MM.1S (cell line): ENCODE results near the gene UBE2F.
A peak's percentile ranks its signal among the peaks of the same experiment; 100 is the strongest.

Experiments used
- DNase-seq: peaks from one replicate; pipeline ENCODE4 v3.0.0-alpha.2; 2015
- H2AFZ ChIP-seq: fragments of 300-600 bp; sonication (generic); 2 replicates; pipeline ENCODE4 v1.6.0; 2016; ENCODE audit warnings: antibody characterized with exemption, low read length
- H3F3A ChIP-seq: fragments of 300-600 bp; sonication (generic); 2 replicates; pipeline ENCODE4 v1.6.1; 2016; ENCODE audit warnings: mild to moderate bottlenecking, antibody characterized with exemption, low read length, moderate library complexity, mixed read lengths; ENCODE audit not compliant: insufficient read depth
- H3K27ac ChIP-seq: fragments of 300-600 bp; sonication (generic); 2 replicates; pipeline ENCODE4 v1.5.1; 2016; ENCODE audit warnings: mild to moderate bottlenecking, low read length
- H3K27me3 ChIP-seq: fragments of 300-600 bp; sonication (generic); replicated peaks from 2 replicates; pipeline ENCODE4 v1.6.0; 2016; ENCODE audit warnings: low read length; ENCODE audit not compliant: insufficient read depth
- H3K36me3 ChIP-seq: fragments of 300-600 bp; sonication (generic); replicated peaks from 2 replicates; pipeline ENCODE4 v1.6.1; 2016; ENCODE audit warnings: mild to moderate bottlenecking, low read length, mixed read lengths; ENCODE audit not compliant: insufficient read depth
- H3K4me1 ChIP-seq: fragments of 300-600 bp; sonication (generic); 2 replicates; pipeline ENCODE4 v1.6.1; 2016; ENCODE audit warnings: low read length, mixed read lengths
- H3K4me2 ChIP-seq: fragments of 300-600 bp; sonication (generic); 2 replicates; pipeline ENCODE4 v1.6.0; 2016; ENCODE audit warnings: low read depth, low read length
- H3K4me3 ChIP-seq: fragments of 300-600 bp; sonication (generic); 2 replicates; pipeline ENCODE4 v1.5.1; 2016; ENCODE audit warnings: low read length, mixed read lengths
- H3K79me2 ChIP-seq: fragments of 300-600 bp; sonication (generic); 2 replicates; pipeline ENCODE4 v1.6.1; 2016; ENCODE audit warnings: mixed run types, low read length, mixed read lengths
- H3K9ac ChIP-seq: fragments of 300-600 bp; sonication (generic); 2 replicates; pipeline ENCODE4 v1.6.1; 2016; ENCODE audit warnings: low read length, mixed read lengths
- H3K9me2 ChIP-seq: fragments of 300-600 bp; sonication (generic); replicated peaks from 2 replicates; pipeline ENCODE4 v1.6.1; 2016; ENCODE audit warnings: mild to moderate bottlenecking, low read length, mixed read lengths; ENCODE audit not compliant: insufficient read depth
- H3K9me3 ChIP-seq: fragments of 300-600 bp; sonication (generic); replicated peaks from 2 replicates; pipeline ENCODE4 v1.6.1; 2016; ENCODE audit warnings: mild to moderate bottlenecking, low read length, mixed read lengths; ENCODE audit not compliant: insufficient read depth
- H4K20me1 ChIP-seq: fragments of 300-600 bp; sonication (generic); 2 replicates; pipeline ENCODE4 v1.6.1; 2016; ENCODE audit warnings: mild to moderate bottlenecking, low read length, moderate library complexity, mixed read lengths; ENCODE audit not compliant: insufficient read depth
- EZH2 ChIP-seq: fragments of 300-600 bp; sonication (generic); optimal IDR thresholded peaks from 2 replicates; pipeline ENCODE3; 2017; ENCODE audit warnings: low read depth, mild to moderate bottlenecking, antibody characterized with exemption, low read length, mixed read lengths
- EZH2phosphoT487 ChIP-seq: fragments of 300-600 bp; sonication (generic); IDR thresholded peaks from 2 replicates; pipeline ENCODE4 v1.6.1; 2018; ENCODE audit warnings: antibody characterized with exemption, low read length
- TF ChIP-seq, protein P1 (sequence below): fragments of 300-600 bp; sonication (generic); IDR thresholded peaks from 2 replicates; pipeline ENCODE4 v1.5.1; 2016; ENCODE audit warnings: antibody characterized with exemption, low read length, mixed read lengths

UBE2F gene

GRCh38 chr2:238059505-238059904 is 92.7 kb downstream of the UBE2F start:
- H3K27ac ChIP-seq, result no peak overlapping the region

DNA sequence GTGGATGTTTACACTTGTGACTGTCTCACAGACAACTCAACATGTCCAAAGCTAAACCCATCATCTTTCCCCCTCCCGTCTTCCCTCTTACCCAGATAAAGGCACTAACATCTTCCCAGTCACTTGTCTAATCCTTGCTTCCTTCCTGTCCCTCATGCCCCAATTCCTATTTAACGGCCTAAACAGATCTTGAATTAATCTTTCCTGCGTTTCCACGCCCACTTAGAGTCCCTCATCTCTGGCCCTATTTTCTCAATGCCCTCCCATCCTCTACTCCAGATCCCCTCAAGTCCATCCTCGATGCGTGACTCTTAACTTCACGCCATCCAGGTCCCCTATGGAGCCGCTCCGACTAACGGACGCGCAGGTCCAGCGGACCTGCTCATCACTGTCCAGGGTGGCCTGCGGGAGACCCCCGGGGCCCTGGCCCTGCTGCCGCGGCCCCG is 93.3 kb downstream of the UBE2F start:
- peak overlapping the region; percentile 85 for H3K4me3 ChIP-seq
- H3K9me2 ChIP-seq, result no peaks in the 10 kb centered on the region
- DNase-seq, result no peak
- H3K4me1 ChIP-seq, result peaks cover 10% of the 10 kb centered on the region; the same call in 1 of the 2 replicates
- H3K27me3 ChIP-seq, result no peaks in the 10 kb centered on the region
- H3K36me3 ChIP-seq, result no peaks in the 10 kb centered on the region; the same call in 1 of the 2 replicates
- H4K20me1 ChIP-seq, result no peaks in the 10 kb centered on the region
- H3K27ac ChIP-seq, result peak overlapping the region; percentile 45; the same call in 1 of the 2 replicates
- H2AFZ ChIP-seq, result peak overlapping the region; percentile 79
- H3K9me3 ChIP-seq, result no peaks in the 10 kb centered on the region
- peak overlapping the region; percentile 91 for H3K9ac ChIP-seq
- peak overlapping the region; percentile 82 for H3K4me2 ChIP-seq
- peaks cover 17% of the 10 kb centered on the region for H3K79me2 ChIP-seq
- peaks cover 9% of the 10 kb centered on the region for H3F3A ChIP-seq
- TF ChIP-seq EZH2phosphoT487, result no peak
- TF ChIP-seq, protein P1, sequence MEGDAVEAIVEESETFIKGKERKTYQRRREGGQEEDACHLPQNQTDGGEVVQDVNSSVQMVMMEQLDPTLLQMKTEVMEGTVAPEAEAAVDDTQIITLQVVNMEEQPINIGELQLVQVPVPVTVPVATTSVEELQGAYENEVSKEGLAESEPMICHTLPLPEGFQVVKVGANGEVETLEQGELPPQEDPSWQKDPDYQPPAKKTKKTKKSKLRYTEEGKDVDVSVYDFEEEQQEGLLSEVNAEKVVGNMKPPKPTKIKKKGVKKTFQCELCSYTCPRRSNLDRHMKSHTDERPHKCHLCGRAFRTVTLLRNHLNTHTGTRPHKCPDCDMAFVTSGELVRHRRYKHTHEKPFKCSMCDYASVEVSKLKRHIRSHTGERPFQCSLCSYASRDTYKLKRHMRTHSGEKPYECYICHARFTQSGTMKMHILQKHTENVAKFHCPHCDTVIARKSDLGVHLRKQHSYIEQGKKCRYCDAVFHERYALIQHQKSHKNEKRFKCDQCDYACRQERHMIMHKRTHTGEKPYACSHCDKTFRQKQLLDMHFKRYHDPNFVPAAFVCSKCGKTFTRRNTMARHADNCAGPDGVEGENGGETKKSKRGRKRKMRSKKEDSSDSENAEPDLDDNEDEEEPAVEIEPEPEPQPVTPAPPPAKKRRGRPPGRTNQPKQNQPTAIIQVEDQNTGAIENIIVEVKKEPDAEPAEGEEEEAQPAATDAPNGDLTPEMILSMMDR, result no peak
- TF ChIP-seq EZH2, result no peak

More at GRCh38 chr2:238059505-238059904, 92.7 kb downstream of the UBE2F start:
- Histone ChIP-seq H3K9ac (no peak overlapping the region), H3K36me3 (no peaks in the 10 kb centered on the region), H3K9me2 (no peaks in the 10 kb centered on the region), H3K79me2 (peaks cover 17% of the 10 kb centered on the region), H3F3A (peaks cover 9% of the 10 kb centered on the region), H3K27me3 (no peaks in the 10 kb centered on the region), H3K4me2 (peak overlapping the region; percentile 82), H4K20me1 (no peaks in the 10 kb centered on the region), H3K4me3 (peak overlapping the region; percentile 85; the same call in 1 of the 2 replicates), H3K4me1 (peaks cover 10% of the 10 kb centered on the region; the same call in 1 of the 2 replicates), H3K9me3 (no peaks in the 10 kb centered on the region), H2AFZ (no peak overlapping the region)
- TF ChIP-seq EZH2 (no peak), EZH2phosphoT487 (no peak)
- TF ChIP-seq, protein P1, result no peak
- no peak for DNase-seq

GRCh38 chr2:238060542-238061314 is 93.9 kb downstream of the UBE2F start, which contains the start of gene SCLY:
SCLY (plus strand) TSS chr2:238061001; CDS start chr2:238061055, 54 bp downstream.
- H3F3A ChIP-seq, result peaks cover 9% of the 10 kb centered on the region
- no peaks in the 10 kb centered on the region; the same call in 1 of the 2 replicates for H3K36me3 ChIP-seq
- peak within 1 kb of the TSS; percentile 52; the same call in 1 of the 2 replicates for H3K27ac ChIP-seq
- H3K9me2 ChIP-seq, result no peaks in the 10 kb centered on the region
- peak within 1 kb of the TSS; percentile 95 for H3K4me3 ChIP-seq
- H3K4me1 ChIP-seq, result peaks cover 10% of the 10 kb centered on the region; the same call in 1 of the 2 replicates
- H3K9ac ChIP-seq, result peak within 1 kb of the TSS; percentile 91
- TF ChIP-seq EZH2, result no peak
- TF ChIP-seq EZH2phosphoT487, result no peak
- TF ChIP-seq, protein P1, result no peak
- H2AFZ ChIP-seq, result peak within 1 kb of the TSS; percentile 88
- no peaks in the 10 kb centered on the region for H3K27me3 ChIP-seq
- peak within 1 kb of the TSS; percentile 95 for H3K4me2 ChIP-seq
- peaks cover 17% of the 10 kb centered on the region for H3K79me2 ChIP-seq
- DNase-seq, result peak; percentile 98
- H4K20me1 ChIP-seq, result no peaks in the 10 kb centered on the region
- no peaks in the 10 kb centered on the region for H3K9me3 ChIP-seq
